ENCODE results near the gene MOB3B. TPM values are rescaled to one million over a fixed set of nuclear protein-coding genes. Genes with fewer than 3 reads are reported as not detected.

The MOB3B gene
- total RNA-seq (2014; rRNA removed; shearing (Covaris generic); ENCODE audit: low replicate concordance): 0.03 TPM in 1 of 2 replicates, not detected in the other

DNA sequence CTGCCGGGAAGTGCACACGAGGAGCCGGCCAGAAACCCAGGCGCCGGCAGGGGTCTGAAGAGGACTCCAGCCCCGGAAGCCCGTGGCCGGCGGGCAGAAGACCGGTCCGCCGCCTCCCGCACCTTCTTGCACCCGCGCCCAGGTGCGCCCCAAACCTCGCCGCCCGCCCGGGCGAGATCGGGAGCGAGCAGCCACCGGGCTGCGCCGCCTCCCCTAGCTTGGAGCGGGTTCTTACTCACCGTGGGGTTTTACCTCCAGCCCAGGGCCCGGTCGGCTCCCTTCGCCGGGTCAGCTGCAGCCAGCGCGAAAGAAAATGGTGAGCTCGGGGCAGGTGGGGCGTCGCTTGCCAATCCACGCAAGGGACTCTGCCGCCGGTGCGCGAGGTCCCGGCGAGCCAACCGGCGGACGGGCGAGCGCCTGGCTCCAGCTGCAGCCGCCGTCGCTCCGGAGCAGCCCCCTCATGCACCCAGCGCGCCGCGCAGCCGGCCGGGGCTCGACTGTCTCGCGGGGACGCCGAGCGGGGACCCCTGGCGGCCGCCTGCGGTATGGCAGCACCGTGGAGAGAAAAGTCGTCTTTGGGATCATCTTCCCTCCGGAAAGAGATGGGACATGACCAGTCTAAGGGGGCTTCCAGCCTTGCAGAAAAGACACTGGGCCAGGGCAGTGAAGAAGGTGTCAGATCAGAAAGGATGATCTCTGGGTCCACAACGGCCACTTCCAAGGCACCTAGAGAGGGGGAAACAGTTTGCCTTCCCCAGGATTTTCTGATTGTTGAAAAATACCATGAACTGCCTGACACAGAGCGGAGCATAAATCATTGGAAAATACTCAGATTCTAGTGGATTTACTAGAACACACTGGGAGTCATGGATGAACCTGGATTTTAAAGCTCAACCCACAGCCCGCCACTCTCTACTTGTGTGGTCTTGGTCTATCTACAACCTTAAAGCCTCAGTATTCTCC lies at the start of gene MOB3B:
TSS of gene MOB3B (minus strand) at position 499 of the 963 bp plus-strand sequence. CDS start 74,264 bp downstream, outside the sequence.
- in situ Hi-C loops (cut with HindIII; ENCODE audit: low pct_unique_long_range_greater_than_20kb, low sequenced_read_pairs): no loop called here
- DNase-seq (ENCODE audit: low read depth): peak; percentile 55

DNA sequence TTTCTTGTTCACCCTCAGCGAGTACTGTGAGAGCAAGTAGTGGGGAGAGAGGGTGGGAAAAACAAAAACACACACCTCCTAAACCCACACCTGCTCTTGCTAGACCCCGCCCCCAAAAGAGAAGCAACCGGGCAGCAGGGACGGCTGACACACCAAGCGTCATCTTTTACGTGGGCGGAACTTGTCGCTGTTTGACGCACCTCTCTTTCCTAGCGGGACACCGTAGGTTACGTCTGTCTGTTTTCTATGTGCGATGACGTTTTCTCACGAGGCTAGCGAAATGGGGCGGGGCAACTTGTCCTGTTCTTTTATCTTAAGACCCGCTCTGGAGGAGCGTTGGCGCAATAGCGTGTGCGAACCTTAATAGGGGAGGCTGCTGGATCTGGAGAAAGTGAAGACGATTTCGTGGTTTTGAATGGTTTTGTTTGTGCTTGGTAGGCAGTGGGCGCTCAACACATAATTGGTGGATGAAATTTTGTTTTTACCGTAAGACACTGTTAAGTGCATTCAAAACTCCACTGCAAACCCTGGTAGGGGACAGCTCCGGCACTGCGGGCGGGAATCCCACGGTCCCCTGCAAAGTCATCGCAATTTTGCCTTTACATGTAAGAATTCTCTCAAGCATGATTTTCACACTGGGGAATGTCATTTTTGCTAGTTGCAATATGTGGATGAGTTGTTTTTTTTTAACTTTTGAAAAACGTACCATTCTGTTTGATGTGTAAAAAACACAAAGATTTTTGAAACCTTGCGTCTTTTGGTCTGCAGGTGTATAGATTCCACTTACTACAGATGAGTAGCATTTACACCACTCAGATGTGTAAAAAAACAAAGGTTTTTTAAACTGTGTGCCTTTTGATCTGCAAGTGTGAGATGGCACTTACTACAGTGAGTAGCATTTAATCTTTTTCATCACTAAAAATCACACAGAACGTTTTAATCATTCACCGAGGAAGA lies 44.3 kb upstream of the MOB3B start:
- in situ Hi-C loops (cut with HindIII; ENCODE audit: low pct_unique_long_range_greater_than_20kb, low sequenced_read_pairs): no loop called here

DNA sequence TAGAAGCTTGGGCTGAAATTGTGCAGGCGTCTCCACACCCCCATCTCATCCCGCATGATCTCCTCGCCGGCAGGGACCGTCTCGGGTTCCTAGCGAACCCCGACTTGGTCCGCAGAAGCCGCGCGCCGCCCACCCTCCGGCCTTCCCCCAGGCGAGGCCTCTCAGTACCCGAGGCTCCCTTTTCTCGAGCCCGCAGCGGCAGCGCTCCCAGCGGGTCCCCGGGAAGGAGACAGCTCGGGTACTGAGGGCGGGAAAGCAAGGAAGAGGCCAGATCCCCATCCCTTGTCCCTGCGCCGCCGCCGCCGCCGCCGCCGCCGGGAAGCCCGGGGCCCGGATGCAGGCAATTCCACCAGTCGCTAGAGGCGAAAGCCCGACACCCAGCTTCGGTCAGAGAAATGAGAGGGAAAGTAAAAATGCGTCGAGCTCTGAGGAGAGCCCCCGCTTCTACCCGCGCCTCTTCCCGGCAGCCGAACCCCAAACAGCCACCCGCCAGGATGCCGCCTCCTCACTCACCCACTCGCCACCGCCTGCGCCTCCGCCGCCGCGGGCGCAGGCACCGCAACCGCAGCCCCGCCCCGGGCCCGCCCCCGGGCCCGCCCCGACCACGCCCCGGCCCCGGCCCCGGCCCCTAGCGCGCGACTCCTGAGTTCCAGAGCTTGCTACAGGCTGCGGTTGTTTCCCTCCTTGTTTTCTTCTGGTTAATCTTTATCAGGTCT lies 43.5 kb upstream of the MOB3B start, which contains the start of gene C9orf72:
TSS of gene C9orf72 (minus strand) at position 564 of the 716 bp plus-strand sequence. CDS start 6,361 bp downstream, outside the sequence.
- DNase-seq (ENCODE audit: low read depth): peak; percentile 58
- in situ Hi-C loops (cut with HindIII; ENCODE audit: low pct_unique_long_range_greater_than_20kb, low sequenced_read_pairs): no loop called here

More for the DNA sequence above, 44.3 kb upstream of the MOB3B start:
- DNase-seq (ENCODE audit: low read depth): peak; percentile 98

DNA sequence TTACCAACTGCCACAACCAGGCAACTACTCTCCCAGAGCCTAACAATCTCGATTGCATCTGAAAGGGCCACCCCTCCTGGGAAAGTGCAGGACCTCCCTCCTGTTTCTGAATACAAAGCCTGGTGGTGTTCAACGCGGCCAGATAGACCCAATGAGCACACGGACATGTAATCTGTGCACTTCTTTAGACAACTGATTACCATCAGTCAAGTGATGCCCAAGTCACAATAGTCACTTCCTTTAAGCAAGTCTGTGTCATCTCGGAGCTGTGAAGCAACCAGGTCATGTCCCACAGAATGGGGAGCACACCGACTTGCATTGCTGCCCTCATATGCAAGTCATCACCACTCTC lies 42.9 kb upstream of the MOB3B start:
- peak; percentile 50 for DNase-seq (ENCODE audit: low read depth)
- in situ Hi-C loops (cut with HindIII; ENCODE audit: low pct_unique_long_range_greater_than_20kb, low sequenced_read_pairs): no loop called here

DNA sequence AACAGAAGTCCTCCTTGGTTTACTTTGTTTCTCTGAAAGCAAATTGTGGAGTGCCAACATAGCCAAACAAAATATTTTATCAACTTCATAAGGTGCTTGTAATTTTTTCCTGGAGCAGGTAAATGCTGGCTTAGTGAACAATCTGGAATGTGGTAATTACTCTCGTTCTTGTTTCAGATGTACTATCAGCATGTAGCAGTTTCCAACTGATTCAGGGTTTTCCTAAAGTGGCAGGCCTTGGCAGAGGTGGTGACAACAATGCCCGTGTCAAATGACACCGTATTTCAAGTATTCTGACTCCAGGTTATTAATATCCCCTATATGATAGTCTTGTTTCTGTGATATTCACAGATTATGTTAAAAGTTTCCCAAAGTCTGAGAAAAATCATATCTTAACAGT lies 42.4 kb upstream of the MOB3B start:
- in situ Hi-C loops (cut with HindIII; ENCODE audit: low pct_unique_long_range_greater_than_20kb, low sequenced_read_pairs): no loop called here
- DNase-seq (ENCODE audit: low read depth): no peak

DNA sequence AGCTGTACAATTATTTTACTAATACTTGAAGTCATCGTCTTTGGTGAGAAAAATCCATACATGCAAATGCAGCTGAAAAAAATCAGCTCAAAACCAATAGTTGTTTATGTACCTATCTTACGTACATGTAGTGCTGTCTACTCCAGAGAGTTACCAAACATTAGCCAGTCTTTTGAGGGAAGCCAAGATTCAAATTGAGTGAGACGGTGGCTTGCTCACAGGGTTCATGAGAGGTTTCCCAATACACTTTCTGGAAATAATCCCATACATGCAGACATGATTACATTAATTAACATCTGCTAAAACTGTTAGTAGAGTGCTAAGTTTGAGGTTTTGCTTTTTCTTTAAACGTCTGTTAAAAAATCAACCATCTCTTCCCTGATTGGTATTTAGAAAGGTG lies 41.4 kb upstream of the MOB3B start:
- DNase-seq (ENCODE audit: low read depth): no peak
- in situ Hi-C loops (cut with HindIII; ENCODE audit: low pct_unique_long_range_greater_than_20kb, low sequenced_read_pairs): no loop called here

DNA sequence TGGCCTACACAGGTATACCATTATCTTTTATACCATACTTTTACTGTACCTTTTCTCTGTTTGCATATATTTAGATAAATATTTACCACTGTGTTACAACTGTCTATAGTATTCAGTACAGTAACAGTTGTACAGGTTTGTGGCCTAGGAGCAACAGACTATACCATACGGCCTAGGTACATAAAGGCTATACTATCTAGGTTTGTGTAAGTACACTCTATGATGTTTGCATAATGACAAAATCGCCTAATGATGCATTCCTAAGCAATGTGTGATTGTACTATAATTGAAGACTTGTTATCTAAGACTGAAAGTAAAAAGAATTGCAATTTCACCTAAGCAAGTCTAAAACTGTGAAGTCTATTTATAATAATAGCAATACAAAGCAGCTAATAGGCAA lies 39.8 kb upstream of the MOB3B start:
- in situ Hi-C loops (cut with HindIII; ENCODE audit: low pct_unique_long_range_greater_than_20kb, low sequenced_read_pairs): no loop called here
- no peak for DNase-seq (ENCODE audit: low read depth)

DNA sequence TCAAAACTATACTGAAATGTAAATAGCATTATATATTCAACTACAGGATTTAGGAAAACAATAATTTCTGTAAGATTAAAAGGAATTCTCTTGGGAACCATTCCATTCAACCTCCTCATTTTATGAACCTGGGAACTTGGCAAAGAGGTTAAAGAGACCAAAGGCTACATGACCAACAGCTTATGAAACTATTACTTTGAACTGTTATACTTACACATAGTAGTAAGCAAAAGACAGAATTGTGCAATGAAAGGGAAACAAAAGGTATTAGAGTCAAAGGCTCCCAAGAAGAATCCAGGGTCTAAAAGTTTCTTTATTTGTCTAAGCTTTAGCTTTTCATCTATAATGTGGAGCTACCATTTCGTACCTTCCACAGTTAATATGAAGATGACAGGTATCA lies 36.5 kb upstream of the MOB3B start:
- in situ Hi-C loops (cut with HindIII; ENCODE audit: low pct_unique_long_range_greater_than_20kb, low sequenced_read_pairs): no loop called here

DNA sequence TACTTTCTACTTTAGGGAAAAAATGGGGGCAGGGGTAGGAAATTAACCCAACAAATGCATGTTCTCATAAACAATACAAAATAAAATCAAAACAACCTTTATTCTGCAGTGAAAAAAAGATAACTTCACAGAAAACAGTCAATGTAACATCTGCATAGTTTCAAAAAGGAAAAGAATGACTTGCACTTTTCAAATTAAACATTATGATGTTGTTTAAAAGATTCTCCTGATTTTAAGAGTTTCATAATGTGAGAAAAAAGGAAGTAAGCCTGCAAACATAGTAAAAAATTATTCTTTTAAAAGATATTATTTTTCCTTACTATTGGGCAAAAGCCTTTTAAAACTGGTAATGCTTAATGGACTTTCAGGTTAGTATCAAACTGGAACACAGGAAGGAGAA lies 36.1 kb upstream of the MOB3B start:
- DNase-seq (ENCODE audit: low read depth): no peak
- in situ Hi-C loops (cut with HindIII; ENCODE audit: low pct_unique_long_range_greater_than_20kb, low sequenced_read_pairs): no loop called here

More for the DNA sequence above, 36.5 kb upstream of the MOB3B start:
- DNase-seq (ENCODE audit: low read depth): no peak

DNA sequence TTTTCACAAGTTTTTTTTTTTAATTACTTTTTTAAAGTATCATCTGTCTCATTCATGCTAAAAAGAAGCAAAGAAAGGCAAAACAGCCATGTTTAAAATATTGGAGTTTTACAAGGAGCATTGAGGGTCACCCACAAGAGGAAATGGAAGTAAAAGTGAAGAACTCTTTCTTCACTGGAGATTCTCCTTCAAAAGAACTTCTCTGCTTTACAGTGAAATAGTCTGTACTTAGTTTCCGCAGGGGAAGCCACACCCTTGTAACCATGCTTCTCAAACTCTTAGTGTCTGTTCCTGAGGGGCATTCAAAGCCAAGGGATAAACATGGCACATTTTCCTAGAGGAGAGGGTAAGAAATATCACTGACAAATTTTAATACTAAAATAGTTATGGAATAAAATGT lies 35.1 kb upstream of the MOB3B start:
- in situ Hi-C loops (cut with HindIII; ENCODE audit: low pct_unique_long_range_greater_than_20kb, low sequenced_read_pairs): no loop called here
- DNase-seq (ENCODE audit: low read depth): no peak

DNA sequence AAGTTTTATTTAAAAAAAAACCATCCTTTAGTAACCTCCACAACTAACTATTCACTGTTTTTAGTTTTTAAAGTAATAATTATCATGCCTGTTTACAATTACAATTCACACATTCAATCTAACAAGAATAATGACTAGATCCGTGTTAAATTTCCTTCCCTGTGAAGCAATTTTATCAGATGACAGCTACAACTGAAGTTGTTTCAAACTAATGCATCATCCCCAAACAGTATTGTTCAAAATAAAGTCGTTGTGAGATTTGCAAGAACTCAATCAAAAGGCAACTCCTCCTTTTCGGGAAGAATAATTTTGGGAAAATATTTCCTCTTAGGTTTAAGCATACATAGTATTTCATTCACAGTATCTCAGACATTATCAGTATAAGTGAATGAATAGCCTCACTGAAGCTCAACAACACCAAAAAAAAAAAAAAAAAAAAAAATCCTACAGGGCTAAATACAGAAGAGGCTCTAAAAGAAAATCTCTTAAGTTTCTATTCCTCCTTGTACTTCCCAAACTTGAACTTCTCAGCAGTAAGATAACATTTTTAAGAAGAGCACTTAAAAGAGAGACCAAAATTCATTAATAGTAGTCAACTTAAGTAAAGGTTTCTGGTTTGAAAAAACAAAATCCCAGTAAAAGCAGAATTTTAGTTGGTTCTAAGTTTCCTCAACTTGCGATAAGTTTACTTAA lies 34.3 kb upstream of the MOB3B start:
- in situ Hi-C loops (cut with HindIII; ENCODE audit: low pct_unique_long_range_greater_than_20kb, low sequenced_read_pairs): no loop called here
- no peak for DNase-seq (ENCODE audit: low read depth)

DNA sequence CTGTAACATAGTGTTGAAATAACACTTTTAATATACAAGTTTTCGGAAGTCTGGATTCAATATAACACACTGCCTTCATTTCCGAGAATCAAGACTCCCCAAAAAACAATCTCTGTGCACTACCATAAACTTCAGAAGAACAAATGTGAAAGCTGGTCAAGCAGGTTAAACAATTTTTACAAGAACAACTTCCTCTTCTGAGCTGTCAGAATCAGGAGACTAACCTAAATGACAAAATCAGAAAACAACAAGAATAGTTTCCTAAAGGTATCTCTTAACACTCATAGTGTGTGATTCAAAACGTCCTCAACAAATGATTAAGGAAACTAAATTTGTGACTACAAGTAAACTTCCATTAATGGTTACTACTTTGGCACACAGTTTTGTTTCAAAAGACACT lies 32.1 kb upstream of the MOB3B start:
- in situ Hi-C loops (cut with HindIII; ENCODE audit: low pct_unique_long_range_greater_than_20kb, low sequenced_read_pairs): no loop called here
- DNase-seq (ENCODE audit: low read depth): no peak

DNA sequence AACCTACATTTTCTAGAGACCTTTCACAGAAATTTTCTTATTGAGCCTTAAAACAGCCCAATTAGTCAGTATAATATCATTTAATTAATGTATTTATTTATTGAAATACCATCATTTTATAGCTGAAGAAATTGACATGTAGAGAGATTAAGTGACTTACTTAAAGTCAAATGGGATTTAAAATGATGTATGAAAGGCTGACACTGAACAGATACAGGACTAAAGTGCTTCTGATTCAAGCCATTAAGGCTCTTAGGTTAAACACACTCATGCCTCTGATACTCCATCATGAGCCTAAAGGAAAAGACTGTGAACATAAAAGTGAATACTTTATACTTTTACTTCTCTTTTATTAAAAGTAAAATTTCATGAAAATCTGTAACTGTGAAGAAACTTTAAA lies 30.8 kb upstream of the MOB3B start:
- DNase-seq (ENCODE audit: low read depth): no peak
- in situ Hi-C loops (cut with HindIII; ENCODE audit: low pct_unique_long_range_greater_than_20kb, low sequenced_read_pairs): no loop called here

DNA sequence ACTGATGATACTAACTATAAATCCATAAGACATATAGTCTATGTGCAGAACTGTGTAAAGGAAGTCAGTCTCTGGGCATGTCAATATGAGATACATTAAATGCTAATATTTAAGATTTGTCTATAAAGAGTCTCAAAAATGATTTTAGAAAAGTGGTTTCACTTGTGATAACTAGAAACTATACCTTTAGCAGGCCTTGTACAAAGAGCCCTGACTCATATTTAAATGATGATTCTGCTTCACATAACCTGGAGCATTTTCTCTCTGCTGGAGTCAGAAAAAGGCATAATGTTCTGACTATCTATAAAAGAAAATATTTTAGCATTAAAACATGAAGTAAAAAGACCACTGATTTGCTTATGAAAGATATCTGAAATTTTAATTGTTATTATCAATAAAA lies 28.7 kb upstream of the MOB3B start:
- in situ Hi-C loops (cut with HindIII; ENCODE audit: low pct_unique_long_range_greater_than_20kb, low sequenced_read_pairs): no loop called here

DNA sequence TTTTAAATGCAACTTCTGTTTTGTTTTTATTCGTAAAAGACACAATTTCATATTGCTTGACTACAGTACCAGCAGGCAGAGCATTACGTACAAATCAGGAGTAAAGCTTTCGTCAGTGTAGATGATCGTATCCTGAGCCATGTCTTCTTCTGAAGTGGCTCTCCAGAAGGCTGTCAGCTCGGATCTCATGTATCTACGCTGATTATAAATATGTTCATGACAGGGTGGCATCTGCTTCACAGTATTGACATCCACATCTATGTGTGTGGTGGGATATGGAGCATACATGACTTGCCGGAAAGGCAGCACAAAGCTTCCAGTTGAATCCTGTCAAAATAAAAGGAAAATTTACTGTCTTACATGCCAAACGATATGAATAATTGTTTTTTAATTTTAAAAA lies 26.9 kb upstream of the MOB3B start:
- DNase-seq (ENCODE audit: low read depth): no peak
- in situ Hi-C loops (cut with HindIII; ENCODE audit: low pct_unique_long_range_greater_than_20kb, low sequenced_read_pairs): no loop called here

More for the DNA sequence above, 28.7 kb upstream of the MOB3B start:
- DNase-seq (ENCODE audit: low read depth): no peak

DNA sequence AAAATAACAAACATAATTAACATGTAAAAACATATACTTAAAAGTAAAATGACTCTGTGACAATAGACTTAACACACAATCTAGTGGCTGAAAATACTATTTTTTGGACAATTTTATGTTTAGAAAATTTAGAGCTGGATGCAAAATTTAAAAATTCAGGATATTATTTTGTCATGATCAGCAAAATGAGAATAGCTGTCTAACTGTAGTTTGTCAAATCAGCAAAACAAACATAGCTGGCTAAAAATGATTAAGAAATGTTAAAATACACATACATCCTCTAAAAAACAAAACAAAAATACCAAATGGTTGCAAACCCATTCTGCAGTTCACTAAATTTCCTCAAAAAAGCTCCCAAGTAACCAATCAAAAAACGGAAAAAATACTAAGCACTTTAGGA lies 25.1 kb upstream of the MOB3B start:
- in situ Hi-C loops (cut with HindIII; ENCODE audit: low pct_unique_long_range_greater_than_20kb, low sequenced_read_pairs): no loop called here
- no peak for DNase-seq (ENCODE audit: low read depth)

DNA sequence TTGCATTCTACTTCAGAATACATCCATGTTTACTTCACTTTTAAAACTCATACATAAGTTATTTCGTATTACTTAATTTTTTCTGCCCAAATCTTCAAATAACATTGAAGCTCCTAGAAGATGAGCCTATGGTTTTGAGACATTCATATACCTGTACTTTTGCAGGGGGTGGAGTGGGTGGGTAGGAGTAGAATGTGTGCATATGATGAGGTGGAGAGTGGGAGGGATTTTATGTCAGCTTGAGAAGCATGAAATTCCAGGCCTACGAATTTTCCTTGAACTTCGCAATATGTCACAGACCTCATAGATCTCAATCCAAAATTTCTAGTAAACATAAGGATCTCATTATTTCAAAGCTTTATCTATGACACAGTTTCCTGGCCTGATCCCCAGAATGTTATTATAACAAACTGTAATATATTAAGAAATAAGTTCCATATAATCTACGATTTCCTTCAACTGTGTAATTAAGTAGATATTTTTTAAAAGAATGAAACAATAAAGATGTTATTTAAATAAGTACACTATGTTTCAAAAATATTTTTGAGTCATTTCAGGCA lies 19.7 kb upstream of the MOB3B start:
- DNase-seq (ENCODE audit: low read depth): no peak
- in situ Hi-C loops (cut with HindIII; ENCODE audit: low pct_unique_long_range_greater_than_20kb, low sequenced_read_pairs): no loop called here
